Skin of body (tissue), 2 donors: ENCODE results near the gene CAST. TPM values are rescaled to one million over a fixed set of nuclear protein-coding genes. Genes with fewer than 3 reads are reported as not detected.
"Not testable (repeated sequence)": the region's sequence is repeated elsewhere in the genome, so short reads cannot be mapped to it uniquely, and the experiment has no call there.

Experiments
- DNase-seq: peaks from one replicate; lab custom pipeline; 2025; lab: John Stamatoyannopoulos, UW
- total RNA-seq: library from RNA; depleted of rRNA; stranded (reverse); fragments of >200 nt; gene quantifications from one replicate; pipeline ENCODE4 v1.2.3, GENCODE V29; 2014

CAST gene
- total RNA-seq, 1 donor from 2014 or later = 163 TPM

DNA sequence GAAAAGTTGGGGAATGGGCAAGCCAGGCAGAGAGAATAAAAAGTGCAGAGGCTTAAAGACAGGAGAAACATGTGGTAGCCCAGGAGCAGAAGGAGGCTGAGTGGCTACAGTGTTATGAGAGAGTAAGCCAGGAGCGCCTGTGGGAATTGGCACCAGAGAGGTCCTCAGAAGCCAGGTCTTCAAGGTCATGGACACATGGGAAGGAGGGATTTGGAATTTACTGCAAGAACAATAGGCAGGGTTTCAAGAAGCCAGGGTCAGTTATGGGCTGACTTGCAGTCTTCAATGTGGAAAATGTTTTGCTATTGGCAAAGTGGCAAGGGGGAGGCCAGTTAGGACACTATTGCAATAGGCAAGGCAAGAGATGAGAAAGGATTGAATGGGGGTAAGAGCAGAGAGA is 116.2 kb downstream of the CAST start:
- DNase-seq = no peak

DNA sequence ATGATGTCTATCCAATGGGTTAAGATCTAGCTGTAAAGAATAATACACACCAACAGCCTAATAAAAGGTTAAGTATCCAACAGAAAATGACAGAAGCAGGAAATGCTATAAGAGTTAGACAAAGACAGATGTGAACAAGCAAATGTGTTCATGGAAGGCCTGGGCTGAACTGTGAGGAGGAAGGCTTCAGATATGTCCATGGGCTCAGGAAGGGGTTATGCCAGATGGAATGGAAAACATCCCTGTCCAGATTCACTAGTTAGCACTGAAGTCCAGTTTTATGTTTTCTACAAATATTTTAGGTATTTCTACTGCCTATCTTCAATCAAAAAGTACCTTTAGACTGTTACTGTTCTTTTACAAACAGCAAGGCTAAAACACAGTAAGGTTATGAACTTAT is 118.5 kb downstream of the CAST start:
- no peak for DNase-seq

DNA sequence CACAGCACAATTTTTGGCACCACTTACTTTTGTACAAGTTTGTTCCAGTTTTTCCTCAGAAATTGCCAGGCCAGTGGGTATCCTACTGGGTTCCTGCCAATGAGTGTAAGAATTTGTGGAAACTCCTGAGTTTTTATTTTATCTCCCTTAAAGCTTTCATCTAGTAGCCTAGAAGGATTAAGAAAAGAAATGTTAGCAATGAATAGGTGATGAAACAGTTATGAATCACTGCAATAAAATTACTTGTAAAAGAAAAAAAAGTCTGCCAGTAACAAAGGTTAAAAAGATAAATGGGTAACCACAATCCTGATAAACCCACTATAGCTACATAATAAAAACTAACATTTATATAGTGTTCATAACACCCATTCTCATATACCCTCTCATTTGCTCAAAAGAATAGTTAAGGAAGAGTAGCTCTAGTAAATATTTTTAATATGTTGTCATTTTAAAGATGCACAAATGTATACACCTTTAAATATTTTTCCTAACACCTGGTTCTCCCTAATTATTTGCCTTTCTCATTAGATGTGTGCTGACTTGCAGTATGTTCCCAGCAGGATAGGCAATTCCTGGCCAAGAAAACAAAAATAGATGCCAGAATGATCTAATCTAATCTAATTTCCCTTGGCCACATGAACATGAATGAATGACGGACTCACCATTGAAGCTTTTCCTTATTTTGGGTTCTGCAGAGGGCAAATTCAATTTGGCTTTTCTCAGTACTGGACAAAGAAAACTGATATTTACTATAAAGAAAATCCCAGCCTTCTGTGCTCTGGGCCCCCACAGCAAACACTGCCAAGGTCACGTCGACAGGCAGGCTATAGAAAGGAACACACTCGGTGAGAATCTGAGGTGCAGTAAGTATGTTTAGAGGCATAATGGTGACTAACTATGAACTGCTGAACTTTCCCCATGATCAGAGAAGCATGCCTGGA is 119.1 kb downstream of the CAST start:
- DNase-seq = no peak

DNA sequence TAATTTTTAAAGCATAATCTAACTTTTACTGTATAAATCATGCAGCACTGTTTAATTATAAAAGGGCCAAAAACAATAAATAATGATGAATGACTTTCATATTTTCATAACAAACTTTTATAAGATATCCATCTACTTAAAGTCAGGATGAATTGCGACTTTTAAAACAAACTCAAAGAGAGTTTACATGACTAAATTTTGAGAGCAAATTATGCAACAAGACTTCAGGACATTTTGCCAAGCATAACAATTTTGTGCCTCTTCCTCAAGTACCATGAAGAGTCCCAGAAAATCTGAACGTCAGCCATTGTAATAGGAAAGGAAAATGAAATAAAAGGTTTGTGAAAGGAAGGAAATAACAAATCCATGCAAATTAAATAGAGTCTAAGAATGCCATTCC is 121.2 kb downstream of the CAST start:
- no peak for DNase-seq

GRCh38 chr5:96785326-96786109 is 123.3 kb downstream of the CAST start:
- DNase-seq = no peak

DNA sequence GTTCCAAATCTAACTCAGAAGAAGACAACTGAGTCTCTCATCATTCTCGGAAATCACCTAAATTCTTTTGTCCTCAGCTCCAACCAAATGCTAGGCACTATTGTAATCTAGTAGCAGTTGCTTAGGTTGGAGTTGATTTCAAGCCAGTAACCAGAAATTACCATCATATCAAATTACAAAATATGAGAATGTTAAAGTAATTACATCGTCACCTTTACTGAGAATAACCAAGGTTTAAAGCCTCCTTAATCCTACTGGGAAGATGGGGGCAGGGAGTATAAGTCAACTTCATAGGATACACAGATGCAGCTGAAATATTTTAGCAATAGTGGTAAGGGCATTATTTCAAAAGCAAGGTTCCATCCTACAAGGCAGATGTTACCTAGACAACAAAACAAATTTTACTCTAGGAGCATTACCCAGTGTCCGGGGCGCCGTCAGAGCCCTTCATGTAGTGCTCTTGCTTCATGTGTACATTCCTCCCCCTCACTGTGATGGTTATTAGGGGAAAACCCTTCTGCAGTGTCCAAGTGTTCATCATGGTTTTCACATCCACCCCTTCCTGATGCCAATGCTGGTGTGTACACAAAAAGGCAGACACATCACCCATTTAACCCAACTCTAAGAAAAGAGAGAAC is 126.1 kb downstream of the CAST start:
- DNase-seq = no peak

DNA sequence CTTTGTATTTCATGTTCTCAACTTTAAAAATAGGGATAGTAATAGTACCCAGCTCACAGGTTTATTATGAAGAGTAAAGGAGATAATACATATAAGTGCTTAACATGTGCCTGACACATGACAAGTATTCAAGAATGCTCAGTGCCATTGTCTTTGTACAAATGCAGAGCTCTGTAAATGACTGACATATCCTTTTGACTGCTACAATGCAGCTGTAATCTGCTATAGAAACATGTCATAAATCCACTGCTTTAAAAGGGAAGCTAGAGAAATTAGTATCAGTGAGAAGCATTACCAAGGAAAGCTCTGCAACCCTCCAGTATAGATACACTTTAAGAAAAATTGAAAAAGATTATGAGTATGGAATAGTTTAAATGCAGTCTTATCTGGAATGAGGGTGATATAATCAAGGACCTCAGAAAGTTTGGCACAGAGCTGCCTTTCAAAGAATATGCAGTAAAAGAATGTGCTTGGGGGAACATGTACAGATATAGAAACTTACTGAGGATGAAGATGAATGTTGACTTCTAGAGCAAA is 127.7 kb downstream of the CAST start:
- no peak for DNase-seq

DNA sequence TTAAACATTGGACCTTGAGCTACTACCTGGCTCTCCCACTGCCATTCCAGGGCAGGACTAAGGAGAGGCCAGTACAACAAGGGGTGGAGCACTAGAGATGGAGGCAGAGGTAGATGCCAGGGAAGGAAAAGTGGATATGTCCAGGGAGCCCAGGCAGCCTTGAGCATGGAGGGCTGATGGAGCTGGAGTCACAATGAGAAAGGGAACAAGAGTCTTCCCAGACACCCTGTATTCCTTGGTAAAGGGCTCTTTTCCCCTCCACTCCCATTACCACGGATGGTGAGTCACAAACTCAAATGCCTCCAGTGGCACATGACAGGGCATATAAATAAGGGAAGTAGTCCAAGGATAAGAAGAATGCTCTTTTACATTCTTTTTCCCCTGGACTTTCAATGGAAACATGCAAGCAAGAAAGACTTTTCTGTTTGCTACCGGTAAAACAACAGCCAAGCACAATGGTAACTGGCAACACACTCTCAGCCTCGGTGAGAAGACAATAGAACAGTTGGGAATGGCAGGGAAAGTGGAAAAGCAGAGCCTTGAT is 128.9 kb downstream of the CAST start:
- no peak for DNase-seq

GRCh38 chr5:96794757-96795156 is 132.6 kb downstream of the CAST start:
- no peak for DNase-seq

DNA sequence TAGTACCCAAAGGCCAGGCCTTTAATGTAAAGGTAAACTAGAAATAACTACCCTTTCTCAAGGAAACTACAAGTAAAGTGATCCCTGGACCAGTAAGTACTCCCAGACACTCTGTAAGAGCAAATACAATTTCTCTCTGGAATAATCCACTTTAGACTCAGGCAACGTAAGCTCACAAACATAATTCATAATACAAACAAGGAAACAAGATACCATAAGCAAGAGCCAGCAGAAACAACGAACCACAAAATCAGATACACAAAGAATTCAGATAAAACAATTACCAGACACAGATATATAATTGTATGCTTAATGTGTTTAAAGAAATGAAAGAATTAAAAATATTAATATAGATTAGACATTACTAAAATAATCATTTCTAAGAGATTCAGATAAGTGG is 133.4 kb downstream of the CAST start:
- no peak for DNase-seq

- DNase-seq = no peak
Observed at GRCh38 chr5:96796434-96796833, 134.3 kb downstream of the CAST start.

GRCh38 chr5:96801718-96802117 is 139.5 kb downstream of the CAST start:
- DNase-seq = not testable (repeated sequence)

GRCh38 chr5:96807075-96807654 is 145.0 kb downstream of the CAST start:
- peak; percentile 29 for DNase-seq

DNA sequence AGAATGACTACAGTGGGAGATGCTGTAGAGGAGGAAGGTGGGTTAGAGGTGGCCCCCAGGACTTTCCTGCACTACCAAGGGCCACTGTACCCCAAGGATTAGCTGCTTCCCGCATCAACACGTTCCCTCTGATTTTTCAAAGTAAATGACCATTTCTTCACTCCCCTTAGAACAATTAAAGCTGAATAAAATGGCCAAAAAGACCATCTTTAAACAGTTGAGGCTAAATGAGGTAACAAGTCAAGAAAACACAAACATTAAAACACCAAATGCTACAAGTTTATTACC is 146.3 kb downstream of the CAST start:
- DNase-seq = no peak

- no peak for DNase-seq
Observed at GRCh38 chr5:96808868-96809558, 146.8 kb downstream of the CAST start.

GRCh38 chr5:96809921-96810320 is 147.7 kb downstream of the CAST start:
- no peak for DNase-seq

DNA sequence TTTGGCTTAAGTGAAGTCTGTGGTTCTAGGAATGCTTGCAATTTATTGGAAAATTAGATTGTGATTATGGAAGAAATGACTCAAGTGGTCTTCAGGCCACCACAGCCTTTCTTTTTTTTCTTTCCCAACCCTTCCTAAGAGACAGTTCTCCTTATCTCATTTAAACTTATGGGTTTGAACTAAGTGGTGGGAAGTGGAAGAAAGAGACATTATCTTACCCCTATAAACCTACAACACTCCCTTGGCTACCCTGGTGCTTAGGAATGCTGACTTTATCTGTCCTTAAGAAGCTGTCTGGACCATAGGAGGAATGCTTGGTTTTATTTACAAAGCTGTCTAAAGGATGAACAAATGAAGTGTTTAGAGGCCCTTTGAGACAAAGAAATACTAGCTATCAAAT is 150.7 kb downstream of the CAST start:
- DNase-seq = no peak

- no peak for DNase-seq
Observed at GRCh38 chr5:96814041-96814440, 151.9 kb downstream of the CAST start.

GRCh38 chr5:96816411-96816939 is 154.3 kb downstream of the CAST start:
- DNase-seq = no peak

DNA sequence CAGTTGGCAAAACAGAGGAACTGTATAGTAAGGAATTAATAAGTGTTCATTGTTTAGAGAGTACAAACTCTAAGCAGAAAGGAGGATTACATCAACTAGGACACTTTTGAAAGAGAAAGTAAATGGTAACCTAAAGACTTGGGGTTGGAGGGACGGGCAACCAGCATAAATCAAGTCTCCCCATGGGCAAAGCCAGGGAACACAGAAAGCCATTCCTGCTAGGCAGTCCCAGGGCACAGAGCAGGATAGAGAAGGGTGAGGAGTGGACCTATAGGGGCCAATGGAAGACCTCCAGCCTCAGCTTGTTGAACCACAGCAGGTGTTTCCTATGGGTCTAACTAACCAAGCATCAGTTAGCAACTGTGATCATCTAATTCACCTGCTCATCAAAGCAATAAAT is 154.8 kb downstream of the CAST start:
- no peak for DNase-seq
